DOHH2 (cell line): ENCODE data around the gene CCND2.

Experiments used
- EZH2phosphoT487 ChIP-seq: fragments of 200-600 bp; sonication (generic); IDR thresholded peaks from 2 replicates; pipeline ENCODE4 v1.6.1; 2017; ENCODE audit warnings: borderline replicate concordance, mild to moderate bottlenecking, antibody characterized with exemption, low read length, moderate library complexity, mixed read lengths
- TF ChIP-seq, protein P1 (sequence below): fragments of 200-600 bp; sonication (generic); IDR thresholded peaks from one replicate; pipeline ENCODE4 v1.5.1; 2014; ENCODE audit warnings: antibody characterized with exemption, mild to moderate bottlenecking, low read depth, low read length; ENCODE audit not compliant: poor library complexity, severe bottlenecking

DNA sequence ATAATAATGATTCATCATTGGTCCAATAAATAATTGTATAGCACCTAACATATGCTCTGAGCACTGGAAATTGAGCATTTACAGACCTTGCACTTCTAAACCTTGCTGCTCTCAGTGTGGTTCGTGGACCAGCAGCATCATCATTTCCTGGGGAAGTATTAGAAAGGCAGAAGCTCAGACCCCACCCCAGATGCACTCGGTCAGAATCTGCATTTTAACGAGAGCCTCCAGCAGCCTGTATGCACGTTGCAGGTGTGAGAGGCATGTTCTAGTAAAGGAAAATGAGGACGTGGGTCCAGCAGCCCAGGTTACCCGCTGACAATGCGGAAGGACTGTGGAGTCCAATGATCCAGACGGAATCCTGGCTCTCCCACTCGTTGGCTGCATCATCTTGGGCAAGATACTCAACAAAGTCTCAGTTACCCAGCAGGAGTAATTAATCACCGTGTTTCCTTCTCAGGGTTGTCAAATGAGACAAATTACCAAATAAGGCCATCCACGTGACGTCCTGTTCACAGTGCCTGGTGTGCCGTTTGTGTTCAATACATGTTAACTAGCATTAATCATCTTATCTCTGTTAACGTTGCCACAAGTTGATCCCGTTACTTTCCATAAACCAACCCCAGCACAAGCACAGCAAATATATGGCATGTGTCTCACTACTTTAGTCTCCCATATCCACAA is 49.2 kb upstream of the CCND2 start:
- TF ChIP-seq, protein P1, sequence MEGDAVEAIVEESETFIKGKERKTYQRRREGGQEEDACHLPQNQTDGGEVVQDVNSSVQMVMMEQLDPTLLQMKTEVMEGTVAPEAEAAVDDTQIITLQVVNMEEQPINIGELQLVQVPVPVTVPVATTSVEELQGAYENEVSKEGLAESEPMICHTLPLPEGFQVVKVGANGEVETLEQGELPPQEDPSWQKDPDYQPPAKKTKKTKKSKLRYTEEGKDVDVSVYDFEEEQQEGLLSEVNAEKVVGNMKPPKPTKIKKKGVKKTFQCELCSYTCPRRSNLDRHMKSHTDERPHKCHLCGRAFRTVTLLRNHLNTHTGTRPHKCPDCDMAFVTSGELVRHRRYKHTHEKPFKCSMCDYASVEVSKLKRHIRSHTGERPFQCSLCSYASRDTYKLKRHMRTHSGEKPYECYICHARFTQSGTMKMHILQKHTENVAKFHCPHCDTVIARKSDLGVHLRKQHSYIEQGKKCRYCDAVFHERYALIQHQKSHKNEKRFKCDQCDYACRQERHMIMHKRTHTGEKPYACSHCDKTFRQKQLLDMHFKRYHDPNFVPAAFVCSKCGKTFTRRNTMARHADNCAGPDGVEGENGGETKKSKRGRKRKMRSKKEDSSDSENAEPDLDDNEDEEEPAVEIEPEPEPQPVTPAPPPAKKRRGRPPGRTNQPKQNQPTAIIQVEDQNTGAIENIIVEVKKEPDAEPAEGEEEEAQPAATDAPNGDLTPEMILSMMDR, result no peak
- no peak for TF ChIP-seq EZH2phosphoT487
